ENCODE measurements around the gene SELENOW. TPM values are rescaled to one million over a fixed set of nuclear protein-coding genes. Genes with fewer than 3 reads are reported as not detected.
"Not testable (repeated sequence)": the region's sequence is repeated elsewhere in the genome, so short reads cannot be mapped to it uniquely, and the experiment has no call there.

SELENOW gene
- total RNA-seq (2014; rRNA removed): 583 and 734 TPM in 2 replicates
- 307 TPM for polyA plus RNA-seq (2012)

GRCh38 chr19:47778049-47778953, at the start of gene SELENOW:
Gene SELENOW, plus strand, starts transcription at chr19:47778703. Its CDS starts 83 bp downstream, at chr19:47778786.
- DNase-seq (ENCODE audit: low read depth): peak; percentile 63

DNA sequence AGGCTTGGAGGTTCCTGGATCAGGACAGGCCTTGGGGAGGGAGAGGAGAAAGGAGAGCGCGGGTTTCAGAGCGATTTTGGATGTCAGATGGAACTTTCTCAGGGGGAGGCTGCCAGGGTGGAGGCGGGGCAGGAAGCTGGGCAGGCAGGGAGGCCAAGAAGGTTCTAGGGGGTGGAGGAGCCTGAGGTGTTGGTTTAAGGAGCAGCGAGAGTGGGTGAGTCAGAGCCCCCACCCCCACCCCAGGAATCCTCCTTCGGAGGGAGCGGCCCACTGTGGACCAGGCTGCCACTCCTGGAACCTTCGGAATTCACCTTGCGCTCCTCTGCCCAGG, 49.1 kb upstream of the SELENOW start:
- DNase-seq (ENCODE audit: low read depth): peak; percentile 65

GRCh38 chr19:47729799-47730520, 48.5 kb upstream of the SELENOW start:
- no peak for DNase-seq (ENCODE audit: low read depth)

DNA sequence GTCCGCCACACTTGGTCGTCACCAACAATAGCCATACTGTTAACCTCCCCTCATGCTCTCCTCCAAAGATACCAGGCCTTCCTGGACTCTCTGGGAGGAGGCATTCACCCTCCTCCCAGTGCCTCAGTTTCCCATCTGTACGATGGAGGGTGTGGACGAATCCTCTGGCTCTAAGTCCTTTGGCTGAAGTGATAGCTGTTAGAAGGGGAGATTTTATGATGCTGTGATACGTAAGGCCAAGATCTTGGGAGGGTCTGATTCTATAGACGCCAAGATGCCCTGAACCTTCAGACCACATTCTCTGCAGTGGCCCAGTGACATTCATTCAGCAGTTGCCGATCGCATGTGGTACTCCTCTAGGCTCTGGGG, 48.0 kb upstream of the SELENOW start:
- no peak for DNase-seq (ENCODE audit: low read depth)

DNA sequence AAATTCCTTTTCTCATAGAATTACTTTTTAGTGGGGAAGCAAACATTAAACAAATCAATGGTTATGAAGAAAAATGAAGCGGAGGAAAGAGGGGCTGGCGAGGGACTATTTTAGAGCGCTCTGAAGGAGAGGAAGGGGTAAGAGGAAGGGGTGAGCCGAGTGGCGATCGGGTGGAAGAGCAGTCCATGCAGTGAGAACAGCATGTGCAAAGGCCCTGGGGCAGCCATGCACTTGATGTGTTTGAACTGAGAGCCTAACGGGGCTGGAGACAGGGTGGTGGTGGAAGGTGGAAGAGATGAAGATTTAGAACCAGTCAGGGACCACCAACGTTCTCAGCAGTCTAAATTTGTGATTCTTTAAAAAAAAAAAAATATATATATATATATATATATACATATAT, 47.6 kb upstream of the SELENOW start:
- no peak for DNase-seq (ENCODE audit: low read depth)

DNA sequence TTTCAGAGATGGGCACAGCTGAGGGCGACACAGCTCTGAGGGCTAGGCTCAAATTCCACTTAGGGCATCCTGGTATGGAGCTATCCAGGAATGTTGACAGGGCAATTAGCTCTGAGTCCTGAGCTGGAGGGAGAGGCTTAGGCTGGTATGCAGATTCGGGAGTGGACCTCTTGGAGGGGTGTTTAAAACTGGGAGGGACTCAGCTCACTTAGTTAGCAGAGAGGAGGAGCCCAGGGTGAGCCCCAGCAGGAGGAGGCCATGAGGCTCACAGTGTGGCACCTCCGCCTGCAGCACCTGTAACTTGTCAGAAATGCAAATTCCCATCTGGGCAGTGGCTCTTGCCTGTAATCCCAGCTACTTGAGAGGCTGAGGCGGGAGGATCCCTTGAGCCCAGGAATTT, 43.4 kb upstream of the SELENOW start:
- no peak for DNase-seq (ENCODE audit: low read depth)

GRCh38 chr19:47740866-47741519, 37.5 kb upstream of the SELENOW start:
- no peak for DNase-seq (ENCODE audit: low read depth)

GRCh38 chr19:47741544-47742140, 36.9 kb upstream of the SELENOW start:
- DNase-seq (ENCODE audit: low read depth): no peak

DNA sequence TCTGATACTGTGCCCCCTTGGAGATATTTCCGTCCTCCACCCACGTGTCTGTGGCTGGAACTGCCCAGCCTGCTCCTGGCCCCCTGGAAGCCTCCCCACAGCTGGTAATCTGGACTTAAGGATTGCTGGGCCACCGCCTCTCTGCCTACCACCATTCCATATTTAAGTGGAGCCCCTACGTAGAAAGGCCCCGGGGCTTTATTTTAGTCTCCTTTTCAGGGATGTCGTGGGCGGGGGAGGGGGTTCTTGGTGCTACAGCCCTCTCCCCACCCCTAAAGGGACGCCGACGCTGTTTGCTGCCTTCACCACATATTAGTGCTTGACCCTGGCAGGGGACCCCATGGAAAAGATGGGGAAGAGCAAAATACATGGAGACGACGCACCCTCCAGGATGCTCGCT, 35.9 kb upstream of the SELENOW start:
- DNase-seq (ENCODE audit: low read depth): no peak

DNA sequence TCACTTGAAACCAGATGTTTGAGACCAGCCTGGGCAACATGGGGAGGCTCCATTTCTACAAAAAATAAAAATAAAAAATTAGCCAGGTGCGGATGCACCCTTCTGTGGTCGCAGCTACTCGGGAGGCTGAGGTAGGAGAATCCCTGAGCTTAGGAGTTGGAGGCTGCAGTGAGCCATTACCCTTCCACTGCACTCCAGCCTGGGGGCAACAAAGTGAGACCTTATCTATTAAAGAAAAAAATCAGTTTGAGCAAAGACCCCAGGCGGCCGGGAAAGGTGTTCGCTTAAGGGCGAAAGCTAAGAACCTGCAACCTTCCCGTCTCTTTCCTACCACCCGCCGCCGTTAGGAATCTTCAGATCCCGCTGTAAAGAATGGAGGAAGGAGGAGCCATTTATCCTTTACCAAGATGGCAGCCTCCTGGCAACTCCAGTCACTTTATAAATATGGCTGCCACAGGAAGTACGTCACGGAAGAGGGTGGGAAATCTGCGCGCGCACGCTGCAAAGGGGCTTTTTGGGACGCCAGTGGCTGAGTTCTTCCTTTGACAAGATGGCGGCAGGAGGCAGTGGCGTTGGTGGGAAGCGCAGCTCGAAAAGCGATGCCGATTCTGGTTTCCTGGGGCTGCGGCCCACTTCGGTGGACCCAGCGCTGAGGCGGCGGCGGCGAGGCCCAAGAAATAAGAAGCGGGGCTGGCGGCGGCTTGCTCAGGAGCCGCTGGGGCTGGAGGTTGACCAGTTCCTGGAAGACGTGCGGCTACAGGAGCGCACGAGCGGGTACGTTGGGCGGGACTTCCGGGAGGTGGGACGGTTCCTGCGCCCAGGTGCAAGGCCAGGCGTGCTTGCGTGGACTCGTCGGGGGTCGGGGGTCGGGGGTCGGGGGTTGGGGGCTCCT, 33.2 kb upstream of the SELENOW start, which contains the start of gene NOP53:
Gene NOP53, plus strand, starts transcription at position 537 of the 892 bp plus-strand sequence. Its CDS starts 14 bp downstream, at position 551.
- peak; percentile 95 for DNase-seq (ENCODE audit: low read depth)

GRCh38 chr19:47746129-47746528, 32.4 kb upstream of the SELENOW start:
- not testable (repeated sequence) for DNase-seq (ENCODE audit: low read depth)

DNA sequence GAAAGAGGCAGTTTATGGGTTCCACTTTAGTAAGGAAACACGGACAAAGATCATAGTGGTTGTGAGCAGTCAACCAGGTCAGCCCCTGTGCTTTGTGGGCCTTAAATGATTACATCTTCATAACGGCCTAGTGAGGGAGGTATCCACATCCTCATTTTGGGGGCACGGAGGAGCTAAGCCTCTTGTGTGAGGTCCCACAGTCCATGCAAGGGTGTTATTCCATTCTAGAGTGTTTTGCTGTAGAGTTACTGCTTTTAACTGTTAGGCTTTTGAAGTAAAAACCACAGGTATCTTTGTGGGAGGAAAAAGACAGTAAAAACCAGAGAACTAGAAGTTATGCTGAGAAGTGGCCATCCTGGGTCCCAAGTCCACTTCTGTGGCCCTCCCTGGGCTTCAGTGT, 29.2 kb upstream of the SELENOW start:
- DNase-seq (ENCODE audit: low read depth): no peak

- DNase-seq (ENCODE audit: low read depth): no peak
Measured at GRCh38 chr19:47750752-47751151, 27.8 kb upstream of the SELENOW start.

DNA sequence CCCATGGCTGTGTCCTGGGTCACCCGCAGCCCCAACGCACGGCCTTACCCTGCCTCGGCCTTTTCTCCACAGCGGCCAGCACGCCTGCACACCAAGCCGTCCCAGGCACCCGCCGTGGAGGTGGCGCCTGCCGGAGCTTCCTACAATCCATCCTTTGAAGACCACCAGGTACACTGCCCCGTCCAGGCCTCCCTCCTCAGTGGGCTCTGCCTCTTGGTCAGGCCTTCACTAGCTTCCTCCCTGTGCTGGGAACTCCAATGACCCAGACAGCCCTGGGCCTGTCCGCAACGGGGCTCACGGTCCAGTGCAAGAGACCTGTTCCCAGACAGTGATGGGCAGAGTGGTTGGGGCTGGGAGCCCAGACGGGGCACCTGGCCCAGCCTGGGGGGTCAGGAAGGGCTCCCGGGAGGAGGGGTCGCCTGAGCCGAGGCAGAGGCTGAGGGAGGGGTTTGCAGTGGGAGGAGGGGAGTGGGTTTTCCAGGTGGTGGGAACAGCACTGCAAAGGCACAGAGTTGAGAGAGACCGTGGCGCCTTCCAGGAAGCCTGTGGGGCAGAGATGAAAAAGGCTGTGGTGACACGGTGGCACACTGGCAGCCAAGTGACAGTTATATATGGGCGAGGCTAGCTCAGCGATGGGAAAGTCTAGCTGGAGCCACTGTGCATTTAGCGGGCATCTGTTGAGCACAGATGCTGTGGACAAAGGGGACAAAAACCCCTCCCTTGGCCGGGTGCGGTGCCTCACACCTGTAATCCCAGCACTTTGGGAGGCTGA, 25.9 kb upstream of the SELENOW start:
- no peak for DNase-seq (ENCODE audit: low read depth)

DNA sequence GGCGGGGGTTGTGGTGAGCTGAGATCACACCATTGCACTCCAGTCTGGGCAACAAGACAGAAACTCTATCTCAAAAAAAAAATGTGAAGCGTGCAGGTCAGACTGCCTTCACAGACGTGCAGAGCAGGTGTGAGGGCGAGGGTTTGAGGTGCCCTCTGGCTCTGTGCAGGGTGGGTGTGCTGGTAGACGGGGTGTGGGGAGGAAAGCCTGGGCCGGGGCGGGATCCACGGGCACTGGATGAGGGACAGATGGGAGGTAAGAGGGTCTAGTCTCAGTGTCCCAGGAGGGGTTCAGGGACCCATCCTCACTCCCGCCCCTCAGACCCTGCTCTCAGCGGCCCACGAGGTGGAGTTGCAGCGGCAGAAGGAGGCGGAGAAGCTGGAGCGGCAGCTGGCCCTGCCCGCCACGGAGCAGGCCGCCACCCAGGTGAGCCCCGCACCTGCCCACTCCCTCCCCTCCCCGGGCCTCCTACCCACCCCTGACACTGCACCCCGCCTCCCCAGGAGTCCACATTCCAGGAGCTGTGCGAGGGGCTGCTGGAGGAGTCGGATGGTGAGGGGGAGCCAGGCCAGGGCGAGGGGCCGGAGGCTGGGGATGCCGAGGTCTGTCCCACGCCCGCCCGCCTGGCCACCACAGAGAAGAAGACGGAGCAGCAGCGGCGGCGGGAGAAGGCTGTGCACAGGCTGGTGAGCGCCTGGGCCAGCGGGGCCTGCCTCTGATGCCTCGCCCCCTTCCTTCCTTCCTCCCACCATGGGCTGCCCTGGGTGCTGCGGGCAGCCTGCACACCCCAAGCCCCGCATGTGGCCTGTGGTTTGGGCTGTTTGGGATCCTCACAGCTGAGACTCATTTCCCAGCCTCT, 24.1 kb upstream of the SELENOW start:
- DNase-seq (ENCODE audit: low read depth): no peak

DNA sequence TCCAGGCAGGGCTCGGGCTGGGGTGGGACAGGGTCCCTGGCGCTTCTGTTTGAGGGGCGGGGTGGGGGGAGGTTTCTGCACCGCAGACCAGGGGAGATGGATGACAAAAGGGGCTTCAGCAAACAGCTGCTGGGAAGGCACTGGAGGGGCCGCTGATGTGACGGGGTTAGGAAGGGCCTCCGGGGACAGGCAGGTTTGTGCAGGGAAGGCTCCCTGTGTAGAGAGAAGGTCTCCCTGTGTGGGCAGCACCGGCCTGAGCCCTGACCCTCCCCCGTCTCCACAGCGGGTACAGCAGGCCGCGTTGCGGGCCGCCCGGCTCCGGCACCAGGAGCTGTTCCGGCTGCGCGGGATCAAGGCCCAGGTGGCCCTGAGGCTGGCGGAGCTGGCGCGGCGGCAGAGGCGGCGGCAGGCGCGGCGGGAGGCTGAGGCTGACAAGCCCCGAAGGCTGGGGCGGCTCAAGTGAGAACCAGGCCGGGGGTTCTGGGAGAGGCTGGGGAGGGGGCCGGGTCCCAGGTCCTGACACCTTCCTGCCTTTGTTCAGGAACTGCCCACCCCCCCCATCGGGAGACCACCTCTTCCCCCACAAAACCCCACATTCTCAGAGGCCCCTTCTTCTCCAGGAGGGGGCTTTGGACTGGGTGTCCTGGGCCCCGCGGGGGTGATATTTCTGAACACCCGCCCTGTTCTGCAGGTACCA, 23.3 kb upstream of the SELENOW start:
- no peak for DNase-seq (ENCODE audit: low read depth)

DNA sequence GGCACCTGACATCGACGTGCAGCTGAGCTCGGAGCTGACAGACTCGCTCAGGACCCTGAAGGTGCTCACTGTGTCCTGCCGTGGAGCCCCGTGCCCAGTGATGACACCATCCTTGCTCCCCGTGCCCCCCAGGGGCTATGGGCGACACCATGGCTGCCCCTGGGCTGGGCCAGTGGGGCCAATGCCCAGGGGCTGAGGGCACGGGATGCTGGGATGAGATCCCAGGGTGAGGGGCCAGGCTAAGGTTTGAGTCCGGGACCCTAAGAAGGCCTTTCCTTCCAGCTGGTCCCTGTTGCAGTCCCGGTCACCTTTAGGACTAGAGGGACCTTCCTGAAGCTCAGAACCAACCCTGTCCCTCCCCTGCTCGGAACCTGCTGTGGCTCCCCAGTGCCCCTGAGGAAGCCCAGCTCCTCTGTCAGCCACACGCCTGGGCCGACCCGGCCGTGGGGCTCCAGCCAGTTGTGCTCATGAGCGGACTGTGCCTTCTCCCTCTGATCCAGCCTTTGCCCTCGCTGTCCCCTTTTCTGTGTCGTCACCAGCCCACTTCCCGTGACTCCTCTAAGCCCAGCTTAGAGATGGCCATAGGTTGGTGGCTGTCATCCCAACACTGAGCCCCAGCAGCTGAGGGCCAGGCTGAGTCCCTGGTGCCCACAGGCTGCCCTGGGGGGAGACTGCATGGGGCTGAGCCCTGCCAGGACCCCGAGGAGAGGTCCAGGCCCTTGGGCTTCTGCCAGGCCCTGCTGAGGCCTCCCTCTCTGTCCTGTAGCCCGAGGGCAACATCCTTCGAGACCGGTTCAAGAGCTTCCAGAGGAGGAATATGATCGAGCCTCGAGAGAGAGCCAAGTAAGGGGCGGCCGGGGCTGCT, 22.5 kb upstream of the SELENOW start:
- no peak for DNase-seq (ENCODE audit: low read depth)

DNA sequence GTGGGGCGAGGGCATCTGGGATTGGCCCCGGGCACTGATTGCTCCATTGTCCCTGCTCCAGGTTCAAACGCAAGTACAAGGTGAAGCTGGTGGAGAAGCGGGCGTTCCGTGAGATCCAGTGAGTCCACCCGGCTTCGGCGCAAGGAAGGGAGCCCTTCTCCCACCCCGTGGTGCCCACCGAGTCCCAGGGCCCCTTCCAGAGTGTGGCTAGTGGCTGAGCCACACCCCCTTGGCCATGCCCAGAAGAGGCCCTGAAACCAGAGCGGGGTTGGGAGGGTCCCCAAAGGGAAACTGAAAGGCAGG, 21.9 kb upstream of the SELENOW start:
- DNase-seq (ENCODE audit: low read depth): no peak
